SU-DHL-6 (cell line): ENCODE measurements around the gene IL10RA.

Experiments
- H2AFZ ChIP-seq: fragments of 200-600 bp; sonication (generic); 2 replicates; pipeline ENCODE4 v1.6.1; 2014; ENCODE audit warnings: low read depth, mild to moderate bottlenecking, moderate library complexity, mixed read lengths, antibody characterized with exemption, low read length; ENCODE audit not compliant: severe bottlenecking
- H3F3A ChIP-seq: fragments of 200-600 bp; shearing (Covaris generic); 2 replicates; pipeline ENCODE4 v1.6.0; 2016; ENCODE audit warnings: antibody characterized with exemption, mild to moderate bottlenecking; ENCODE audit not compliant: insufficient read depth
- H3K27ac ChIP-seq: fragments of 200-600 bp; sonication (generic); 2 replicates; pipeline ENCODE4 v1.5.1; 2016; ENCODE audit warnings: low read depth, mild to moderate bottlenecking, low read length, moderate library complexity, mixed read lengths
- H3K27me3 ChIP-seq: fragments of 200-600 bp; sonication (generic), shearing (Covaris generic); 2 replicates; pipeline ENCODE4 v1.6.0; 2014; ENCODE audit warnings: mild to moderate bottlenecking, low read length
- H3K36me3 ChIP-seq: fragments of 200-600 bp; sonication (generic); 2 replicates; pipeline ENCODE4 v1.6.1; 2014; ENCODE audit warnings: mild to moderate bottlenecking, low read length, mixed read lengths
- H3K4me2 ChIP-seq: fragments of 300-600, 200-600 bp; shearing (Covaris generic), sonication (generic); 2 replicates; pipeline ENCODE4 v1.6.0; 2014; ENCODE audit warnings: low read length, low read depth, mild to moderate bottlenecking; ENCODE audit not compliant: poor library complexity, severe bottlenecking
- H3K4me3 ChIP-seq: fragments of 200-600 bp; sonication (generic); 2 replicates; pipeline ENCODE4 v1.5.1; 2014; ENCODE audit warnings: antibody characterized with exemption, low read length, mild to moderate bottlenecking, mixed read lengths; ENCODE audit not compliant: insufficient read depth, poor library complexity, severe bottlenecking
- H3K79me2 ChIP-seq: fragments of 200-600 bp; sonication (generic); 2 replicates; pipeline ENCODE4 v1.6.1; 2014; ENCODE audit warnings: mild to moderate bottlenecking, low read length, moderate library complexity; ENCODE audit not compliant: insufficient read depth
- H3K9ac ChIP-seq: fragments of 200-600 bp; sonication (generic); 2 replicates; pipeline ENCODE4 v1.7.0; 2014; ENCODE audit warnings: mild to moderate bottlenecking, low read length
- H3K9me2 ChIP-seq: fragments of 200-600 bp; sonication (generic); replicated peaks from 2 replicates; pipeline ENCODE4 v1.6.1; 2014; ENCODE audit warnings: low read length; ENCODE audit not compliant: insufficient read depth
- H3K9me3 ChIP-seq: fragments of 200-600 bp; sonication (generic); 2 replicates; pipeline ENCODE4 v1.6.1; 2014; ENCODE audit warnings: low read length, mixed read lengths; ENCODE audit not compliant: insufficient read depth
- H4K20me1 ChIP-seq: fragments of 200-600 bp; sonication (generic); 2 replicates; pipeline ENCODE4 v1.6.1; 2014; ENCODE audit warnings: low read depth, mild to moderate bottlenecking, antibody characterized with exemption, low read length, moderate library complexity, mixed read lengths
- CTCF ChIP-seq: fragments of 200-600 bp; sonication (generic); IDR thresholded peaks from one replicate; pipeline ENCODE4 v1.5.1; 2017; ENCODE audit warnings: antibody characterized with exemption, mild to moderate bottlenecking, low read length, moderate library complexity; ENCODE audit not compliant: insufficient read depth, poor library complexity, severe bottlenecking
- EZH2phosphoT487 ChIP-seq: fragments of 200-600 bp; sonication (generic), shearing (Covaris generic); conservative IDR thresholded peaks from 2 replicates; pipeline ENCODE4 v1.6.1; 2018; ENCODE audit warnings: mild to moderate bottlenecking, antibody characterized with exemption, low read length, moderate library complexity, mixed read lengths

Gene IL10RA

GRCh38 chr11:118027694-118028093 is 41.5 kb downstream of the IL10RA start:
- no peaks in the 10 kb centered on the region for H3K9me3 ChIP-seq
- H3K36me3 ChIP-seq: no peaks in the 10 kb centered on the region
- no peaks in the 10 kb centered on the region for H3F3A ChIP-seq
- no peaks in the 10 kb centered on the region for H3K27me3 ChIP-seq
- no peaks in the 10 kb centered on the region for H3K79me2 ChIP-seq
- H3K27ac ChIP-seq: no peak overlapping the region
- H4K20me1 ChIP-seq: no peaks in the 10 kb centered on the region
- no peak overlapping the region for H3K4me3 ChIP-seq
- no peaks in the 10 kb centered on the region for H3K9me2 ChIP-seq
- H2AFZ ChIP-seq: no peak overlapping the region
- TF ChIP-seq EZH2phosphoT487 (no peak), CTCF (no peak)
- H3K9ac ChIP-seq: no peak overlapping the region
- H3K4me2 ChIP-seq: no peak overlapping the region

GRCh38 chr11:118028626-118029025 is 42.4 kb downstream of the IL10RA start:
- H3K4me3 ChIP-seq: no peak overlapping the region
- no peak for TF ChIP-seq CTCF
- no peak for TF ChIP-seq EZH2phosphoT487
- no peak overlapping the region for H3K27ac ChIP-seq
- no peak overlapping the region for H3K9ac ChIP-seq
- H3K36me3 ChIP-seq: no peaks in the 10 kb centered on the region
- H2AFZ ChIP-seq: no peak overlapping the region
- no peaks in the 10 kb centered on the region for H3K9me2 ChIP-seq
- H3K4me2 ChIP-seq: no peak overlapping the region
- H3F3A ChIP-seq: no peaks in the 10 kb centered on the region
- H4K20me1 ChIP-seq: no peaks in the 10 kb centered on the region
- H3K9me3 ChIP-seq: no peaks in the 10 kb centered on the region
- H3K79me2 ChIP-seq: no peaks in the 10 kb centered on the region
- no peaks in the 10 kb centered on the region for H3K27me3 ChIP-seq

GRCh38 chr11:118033443-118033842 is 47.2 kb downstream of the IL10RA start:
- Histone ChIP-seq H2AFZ (no peak overlapping the region), H3K36me3 (no peaks in the 10 kb centered on the region), H3K9me3 (no peaks in the 10 kb centered on the region), H4K20me1 (no peaks in the 10 kb centered on the region), H3F3A (no peaks in the 10 kb centered on the region), H3K4me2 (no peak overlapping the region), H3K4me3 (no peak overlapping the region), H3K9ac (no peak overlapping the region), H3K27ac (no peak overlapping the region), H3K27me3 (no peaks in the 10 kb centered on the region), H3K9me2 (no peaks in the 10 kb centered on the region), H3K79me2 (no peaks in the 10 kb centered on the region)
- TF ChIP-seq CTCF: no peak
- TF ChIP-seq EZH2phosphoT487: no peak

- H3K9me3 ChIP-seq: no peaks in the 10 kb centered on the region
- no peaks in the 10 kb centered on the region for H3F3A ChIP-seq
- TF ChIP-seq CTCF (no peak), EZH2phosphoT487 (no peak)
- no peaks in the 10 kb centered on the region for H3K27me3 ChIP-seq
- no peak overlapping the region for H2AFZ ChIP-seq
- no peaks in the 10 kb centered on the region for H3K9me2 ChIP-seq
- H3K79me2 ChIP-seq: no peaks in the 10 kb centered on the region
- no peak overlapping the region for H3K27ac ChIP-seq
- H3K9ac ChIP-seq: no peak overlapping the region
- no peaks in the 10 kb centered on the region for H3K36me3 ChIP-seq
- H3K4me3 ChIP-seq: no peak overlapping the region
- H3K4me2 ChIP-seq: no peak overlapping the region
- no peaks in the 10 kb centered on the region for H4K20me1 ChIP-seq
Observed at GRCh38 chr11:118042141-118042540, 55.9 kb downstream of the IL10RA start.
